Hepatocyte (in vitro differentiated cells): ENCODE results near the gene SLC7A10.

Experiments used
- CTCF ChIP-seq: fragments of 200-600 bp; sonication (generic); IDR thresholded peaks from 2 replicates; pipeline ENCODE4 v1.5.1; 2016; ENCODE audit warnings: antibody characterized with exemption, mild to moderate bottlenecking; ENCODE audit not compliant: poor library complexity
- EZH2 ChIP-seq: fragments of 200-600 bp; sonication (generic); IDR thresholded peaks from 2 replicates; pipeline ENCODE4 v1.6.1; 2016; ENCODE audit warnings: antibody characterized with exemption, mild to moderate bottlenecking, borderline replicate concordance
- EZH2phosphoT487 ChIP-seq: fragments of 200-600 bp; sonication (generic); IDR thresholded peaks from one replicate; pipeline ENCODE4 v1.6.1; 2018; ENCODE audit warnings: antibody characterized with exemption, mild to moderate bottlenecking, low read depth, moderate library complexity; ENCODE audit not compliant: unreplicated experiment, severe bottlenecking

- TF ChIP-seq EZH2 (no peak), CTCF (no peak), EZH2phosphoT487 (no peak)
Measured at GRCh38 chr19:33256261-33256660, 30.6 kb upstream of the SLC7A10 start.
